Heart left ventricle (tissue), 16 donors: Measurements from ENCODE around the gene CCNJL. TPM values are rescaled to one million over a fixed set of nuclear protein-coding genes. Genes with fewer than 3 reads are reported as not detected.

Experiments
- ATAC-seq, 4 donors: fragments of 200-7000 bp; cut with Tn5 transposase; one replicate each; pipeline ENCODE4 v1.9.1; 2020 to 2022; ENCODE audit warnings: moderate library complexity in 4 of 4, mild to moderate bottlenecking in 3 of 4, moderate number of reproducible peaks in 1 of 4
- DNase-seq, 5 donors: peaks; one replicate each; pipeline ENCODE4 v3.0.0-alpha.2; 2020
- H3K27ac ChIP-seq, 12 donors: fragments of 200-600 bp; sonication (generic) in 4 of 12; one replicate each; pipeline versions ENCODE4 v1.5.0 to v1.8.0; 2016 to 2022; ENCODE audit warnings: mild to moderate bottlenecking in 2 of 12
- H3K27me3 ChIP-seq, 9 donors: fragments of 200-600 bp; sonication (generic) in 2 of 9; one replicate each; pipeline versions ENCODE4 v1.5.1 to v1.8.0; 2016 to 2022; ENCODE audit warnings: mild to moderate bottlenecking in 3 of 9
- H3K36me3 ChIP-seq, 9 donors: fragments of 200-600 bp; sonication (generic) in 2 of 9; one replicate each; pipeline versions ENCODE4 v1.5.0 to v1.8.0; 2018 to 2022; ENCODE audit warnings: mild to moderate bottlenecking in 2 of 9
- H3K4me1 ChIP-seq, 12 donors: fragments of 200-600 bp; sonication (generic) in 4 of 12; one replicate each; pipeline versions ENCODE4 v1.5.0 to v1.8.0; 2016 to 2022; ENCODE audit warnings: mild to moderate bottlenecking in 3 of 12
- H3K4me3 ChIP-seq, 12 donors: fragments of 200-600 bp; sonication (generic) in 4 of 12; one replicate each; pipeline versions ENCODE4 v1.5.0 to v1.8.0; 2017 to 2022; ENCODE audit warnings: mild to moderate bottlenecking in 9 of 12, moderate library complexity in 4 of 12
- H3K9me3 ChIP-seq, 12 donors: fragments of 200-600 bp; sonication (generic) in 4 of 12; one replicate each; pipeline versions ENCODE4 v1.5.0 to v1.8.0; 2016 to 2022; ENCODE audit warnings: mild to moderate bottlenecking in 1 of 12
- CTCF ChIP-seq, 12 donors: fragments of 200-600 bp; sonication (generic) in 4 of 12; IDR thresholded peaks; one replicate each; pipeline versions ENCODE4 v1.5.0 to v1.8.0; 2018 to 2022; ENCODE audit warnings: antibody characterized with exemption in 12 of 12, mild to moderate bottlenecking in 5 of 12
- POLR2A ChIP-seq, 2 donors: fragments of 450-650 bp; IDR thresholded peaks; one replicate each; pipeline ENCODE4 v1.6.1; 2017; ENCODE audit warnings: antibody characterized with exemption in 2 of 2, mild to moderate bottlenecking in 2 of 2, moderate library complexity in 2 of 2
- WGBS, 4 donors: extraction: QIAGEN DNeasy Blood & Tissue Kit in 2 of 4; methylation state at CpG; one replicate each; pipeline versions ENCODE4 v1.1.5 to v1.1.7; 2013 to 2018; 5-methylcytosine and 5-hydroxymethylcytosine counted together
- intact Hi-C, 10 donors: fragments of 100-400 bp; cut with DNase I; formaldehyde crosslinking; loops; one replicate each; pipeline versions ENCODE4 v1.11.1 to v1.14.2; 2022
- polyA plus RNA-seq, 2 donors: library from polyadenylated mRNA; stranded (reverse); fragments of 200-250 nt; gene quantifications; one replicate each; pipeline ENCODE4 v1.2.3, GENCODE V29; 2013
- total RNA-seq, 9 donors: library from RNA; depleted of rRNA in 2 of 9; stranded (reverse); fragments of >200 nt in 2 of 9; fragmentation: NEBNext Ultra II Directional in 3 of 9; extraction: Animal tissue kit (Norgen Biotek cat#: 25700) in 3 of 9; gene quantifications; one replicate each; pipeline versions ENCODE4 v1.1.0 to v1.2.4, GENCODE V29; 2016 to 2023
- donor health status: ischemic (EF 13 %, LVEDD 7.1; RV severe dilation, severe dysfunction).
- donor health status: healthy with polysubstance abuse.
- donor health status: DM: no; HTN: yes; CAD: no.
- donor health status: DM: no; HTN: no; CAD: no.
- donor health status: ischemic (EF 25% LVEDD 6.9; RV normal size, moderate dysfunction).
- donor health status: ischemic (EF 25% LVEDD 5.7; RV mildly dilated, moderate dysfunction).
- donor health status: healthy.
- donor health status: DM: yes; HTN: yes; CAD: no.
- donor health status: ischemic (EF 35%, LVEDD 5.7; RV mildly dilated, moderate dysfunction).
- donor health status: nonischemic (EF 11% LVEDD 7.7; RV severe dilation, severe dysfunction).
- donor health status: DM: yes; HTN: yes; CAD: no.
- donor health status: PGD.
- donor health status: ischemic (EF 29% LVEDD 5.4; RV normal size, mild dysfunction).
- donor health status: nonischemic (EF 23%, LVEDD 6.1; RV moderate dilation, normal function).

CCNJL gene
- total and polyA plus RNA-seq, 11 donors = 3.5 to 12.4 (median 7.2) TPM

GRCh38 chr5:160262151-160263074, 50.0 kb downstream of the CCNJL start:
- peak in 2 of 4 donors; percentile 21 to 40 for ATAC-seq
- Histone ChIP-seq H3K4me1 (peaks cover 0 to 32% (median 23%) of the 10 kb centered on the region in 12 donors), H3K9me3 (no peaks in the 10 kb centered on the region), H3K4me3 (no peak overlapping the region), H3K27ac (no peak overlapping the region), H3K36me3 (peaks cover 0 to 17% (median 0%) of the 10 kb centered on the region in 9 donors), H3K27me3 (no peaks in the 10 kb centered on the region)
- intact Hi-C loops = loop anchor here in 2 of 10 donors (1.0 to 5.0 kb wide), 2 partner anchors 50 kb away; partner anchors contain the start of gene CCNJL (in 2 of the 2)
- TF ChIP-seq CTCF (IDR thresholded peaks at IDR 0.05) (no peak), POLR2A (IDR thresholded peaks at IDR 0.05) (no peak)
- WGBS, 4 donors = 55 to 64% (median 58%) methylated on average over 12 to 16 of the region's 16 CpGs
- peak in 2 of 5 donors; percentile 24 to 51 for DNase-seq

GRCh38 chr5:160260881-160261815, 51.2 kb downstream of the CCNJL start:
- no peaks in the 10 kb centered on the region for H3K9me3 ChIP-seq
- DNase-seq = peak in 3 of 5 donors; percentile 22 to 82 (median 36)
- H3K4me1 ChIP-seq = peaks cover 0 to 32% (median 23%) of the 10 kb centered on the region in 12 donors
- no peak for TF ChIP-seq POLR2A (IDR thresholded peaks at IDR 0.05)
- no peak for TF ChIP-seq CTCF (IDR thresholded peaks at IDR 0.05)
- 38 to 50% (median 44%) methylated on average over 19 to 22 of the region's 22 CpGs for WGBS, 4 donors
- intact Hi-C loops = loop anchor here in 1 of 10 donors (5.0 kb wide), 1 partner anchor 51 kb away; the partner anchor contains the start of gene CCNJL
- ATAC-seq = peak; percentile 41 to 96 (median 84)
- peak overlapping the region in 2 of 12 donors; percentile 0 to 76 for H3K27ac ChIP-seq
- no peaks in the 10 kb centered on the region for H3K27me3 ChIP-seq
- no peak overlapping the region for H3K4me3 ChIP-seq
- H3K36me3 ChIP-seq = peaks cover 0 to 18% (median 0%) of the 10 kb centered on the region in 9 donors

GRCh38 chr5:160260006-160260775, 52.2 kb downstream of the CCNJL start:
- H3K36me3 ChIP-seq = peaks cover 0 to 28% (median 5%) of the 10 kb centered on the region in 9 donors
- no peaks in the 10 kb centered on the region for H3K9me3 ChIP-seq
- no peak overlapping the region for H3K4me3 ChIP-seq
- 91 to 99% (median 94%) methylated on average over 14 of the region's 14 CpGs for WGBS, 4 donors
- DNase-seq (no peak), ATAC-seq (no peak)
- intact Hi-C loops = loop anchor here in 1 of 10 donors (5.0 kb wide), 1 partner anchor 52 kb away; the partner anchor contains the start of gene CCNJL
- H3K27me3 ChIP-seq = no peaks in the 10 kb centered on the region
- H3K4me1 ChIP-seq = peaks cover 0 to 32% (median 23%) of the 10 kb centered on the region in 12 donors
- peak overlapping the region in 1 of 12 donors; percentile 76 for H3K27ac ChIP-seq
- TF ChIP-seq POLR2A (IDR thresholded peaks at IDR 0.05) (no peak), CTCF (IDR thresholded peaks at IDR 0.05) (no peak)
